ENCODE data around the gene NLRP14. TPM values are rescaled to one million over a fixed set of nuclear protein-coding genes. Genes with fewer than 3 reads are reported as not detected.

Gene NLRP14, protein sequence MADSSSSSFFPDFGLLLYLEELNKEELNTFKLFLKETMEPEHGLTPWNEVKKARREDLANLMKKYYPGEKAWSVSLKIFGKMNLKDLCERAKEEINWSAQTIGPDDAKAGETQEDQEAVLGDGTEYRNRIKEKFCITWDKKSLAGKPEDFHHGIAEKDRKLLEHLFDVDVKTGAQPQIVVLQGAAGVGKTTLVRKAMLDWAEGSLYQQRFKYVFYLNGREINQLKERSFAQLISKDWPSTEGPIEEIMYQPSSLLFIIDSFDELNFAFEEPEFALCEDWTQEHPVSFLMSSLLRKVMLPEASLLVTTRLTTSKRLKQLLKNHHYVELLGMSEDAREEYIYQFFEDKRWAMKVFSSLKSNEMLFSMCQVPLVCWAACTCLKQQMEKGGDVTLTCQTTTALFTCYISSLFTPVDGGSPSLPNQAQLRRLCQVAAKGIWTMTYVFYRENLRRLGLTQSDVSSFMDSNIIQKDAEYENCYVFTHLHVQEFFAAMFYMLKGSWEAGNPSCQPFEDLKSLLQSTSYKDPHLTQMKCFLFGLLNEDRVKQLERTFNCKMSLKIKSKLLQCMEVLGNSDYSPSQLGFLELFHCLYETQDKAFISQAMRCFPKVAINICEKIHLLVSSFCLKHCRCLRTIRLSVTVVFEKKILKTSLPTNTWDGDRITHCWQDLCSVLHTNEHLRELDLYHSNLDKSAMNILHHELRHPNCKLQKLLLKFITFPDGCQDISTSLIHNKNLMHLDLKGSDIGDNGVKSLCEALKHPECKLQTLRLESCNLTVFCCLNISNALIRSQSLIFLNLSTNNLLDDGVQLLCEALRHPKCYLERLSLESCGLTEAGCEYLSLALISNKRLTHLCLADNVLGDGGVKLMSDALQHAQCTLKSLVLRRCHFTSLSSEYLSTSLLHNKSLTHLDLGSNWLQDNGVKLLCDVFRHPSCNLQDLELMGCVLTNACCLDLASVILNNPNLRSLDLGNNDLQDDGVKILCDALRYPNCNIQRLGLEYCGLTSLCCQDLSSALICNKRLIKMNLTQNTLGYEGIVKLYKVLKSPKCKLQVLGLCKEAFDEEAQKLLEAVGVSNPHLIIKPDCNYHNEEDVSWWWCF
- not detected in 2 replicates for total RNA-seq
- polyA plus RNA-seq (2012) = not detected

GRCh38 chr11:7020183-7020917 lies at the start of gene NLRP14, which contains the start of gene ZNF214:
TSS of gene NLRP14 (plus strand) at chr11:7020479. CDS start at chr11:7038587, 18,108 bp downstream.
TSS of gene ZNF214 (minus strand) at chr11:7020346. CDS start at chr11:7002835, 17,511 bp downstream.
- DNase-seq (ENCODE audit: low read depth) = peak; percentile 94

DNA sequence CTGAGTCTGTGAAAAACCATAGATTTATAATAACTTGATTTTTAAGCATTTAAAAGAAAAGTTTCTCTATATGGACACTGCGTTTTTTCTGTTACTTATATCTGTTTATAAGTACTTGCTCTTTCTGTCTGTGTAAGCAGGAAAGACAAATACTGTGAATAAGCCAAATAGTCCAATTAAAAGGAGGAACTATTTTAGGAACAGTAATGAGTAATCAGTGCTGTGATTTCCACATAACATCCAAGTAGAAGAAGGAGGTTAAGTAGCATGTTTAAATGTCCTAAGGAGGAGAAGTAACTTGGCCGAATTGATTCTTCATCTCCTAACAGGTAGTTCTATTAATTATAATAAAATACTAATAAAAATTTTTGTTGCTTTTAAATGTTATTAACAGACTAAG lies 40.9 kb upstream of the NLRP14 start:
- DNase-seq (ENCODE audit: low read depth) = no peak

DNA sequence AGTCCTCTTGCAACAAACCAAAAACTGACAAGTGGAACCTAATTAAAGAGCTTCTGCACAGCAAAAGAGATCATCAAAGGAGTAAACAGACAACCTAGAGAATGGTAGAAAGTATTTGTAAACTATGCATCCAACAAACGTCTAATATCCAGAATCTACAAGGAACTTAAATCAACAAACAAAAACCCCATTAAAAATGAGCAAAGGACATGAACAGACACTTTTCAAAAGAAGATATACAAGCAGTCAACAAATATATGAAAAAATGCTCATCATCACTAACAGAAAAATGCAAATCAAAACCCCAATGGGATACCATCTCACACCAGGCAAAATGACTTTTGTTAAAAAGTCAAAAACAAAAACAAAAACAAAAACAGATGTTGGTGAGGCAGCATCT lies 33.8 kb upstream of the NLRP14 start:
- no peak for DNase-seq (ENCODE audit: low read depth)

DNA sequence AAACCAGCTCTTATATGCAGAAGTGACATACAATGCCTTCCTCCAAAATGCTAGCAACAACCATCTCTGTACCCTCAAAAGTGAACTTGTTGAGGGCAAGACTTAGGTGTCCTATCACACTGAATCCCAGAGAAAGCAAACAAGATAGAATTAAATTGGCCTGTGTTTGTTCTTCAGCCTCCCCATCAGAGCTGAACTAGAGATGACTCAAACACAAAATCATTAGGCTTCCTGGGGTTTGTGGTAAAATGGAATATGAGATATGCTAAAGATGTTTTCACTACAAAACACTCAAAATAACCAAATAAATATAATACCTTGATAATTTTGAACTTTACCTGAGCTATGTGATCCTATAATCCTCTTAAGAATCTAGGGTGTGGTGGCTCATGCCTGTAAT lies 31.8 kb upstream of the NLRP14 start:
- DNase-seq (ENCODE audit: low read depth) = no peak

GRCh38 chr11:6991227-6991626 lies 29.1 kb upstream of the NLRP14 start:
- DNase-seq (ENCODE audit: low read depth) = no peak

- no peak for DNase-seq (ENCODE audit: low read depth)
These were observed 28.3 kb upstream of the NLRP14 start for GRCh38 chr11:6992026-6992425.

GRCh38 chr11:6992457-6993417 lies 27.5 kb upstream of the NLRP14 start:
- peak; percentile 46 for DNase-seq (ENCODE audit: low read depth)

- DNase-seq (ENCODE audit: low read depth) = no peak
These were observed 24.6 kb upstream of the NLRP14 start for GRCh38 chr11:6995703-6996102.

DNA sequence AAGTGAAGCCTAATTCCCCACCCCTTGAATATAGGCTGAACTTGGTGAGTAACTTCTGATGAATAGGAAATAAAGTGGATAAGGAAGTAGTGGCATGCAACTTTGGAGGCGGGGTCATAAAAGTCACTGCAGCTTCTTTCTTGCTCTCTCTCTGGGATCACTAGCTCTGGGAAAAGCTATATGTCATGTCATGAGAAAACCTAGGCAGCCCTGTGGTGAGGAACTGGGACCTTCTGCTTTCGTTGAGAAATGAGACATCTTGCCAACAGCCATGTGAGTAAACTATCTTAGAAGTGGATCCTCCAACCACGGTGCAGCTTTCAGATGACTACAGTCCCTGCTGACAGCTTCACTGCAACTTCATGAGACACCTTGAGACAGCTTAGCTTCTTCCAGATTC lies 15.8 kb upstream of the NLRP14 start:
- peak; percentile 8 for DNase-seq (ENCODE audit: low read depth)

DNA sequence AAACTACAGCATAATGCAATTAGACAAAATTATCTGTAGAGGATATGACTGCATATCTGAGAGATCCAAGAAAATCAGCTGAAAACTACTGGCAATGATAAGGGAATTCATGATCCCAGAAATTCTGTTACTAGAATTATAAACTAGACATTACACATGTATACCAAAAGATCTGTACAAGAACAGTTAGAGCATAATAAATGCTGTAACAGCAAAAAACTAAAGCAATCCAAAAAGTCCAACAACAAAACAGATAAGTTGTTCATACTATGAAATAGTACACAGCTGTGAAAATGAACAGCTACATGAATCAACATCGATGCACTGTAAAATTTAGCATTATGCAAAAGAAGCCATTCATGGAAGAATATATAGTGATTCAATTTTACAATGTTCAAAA lies 6.2 kb upstream of the NLRP14 start:
- DNase-seq (ENCODE audit: low read depth) = no peak

DNA sequence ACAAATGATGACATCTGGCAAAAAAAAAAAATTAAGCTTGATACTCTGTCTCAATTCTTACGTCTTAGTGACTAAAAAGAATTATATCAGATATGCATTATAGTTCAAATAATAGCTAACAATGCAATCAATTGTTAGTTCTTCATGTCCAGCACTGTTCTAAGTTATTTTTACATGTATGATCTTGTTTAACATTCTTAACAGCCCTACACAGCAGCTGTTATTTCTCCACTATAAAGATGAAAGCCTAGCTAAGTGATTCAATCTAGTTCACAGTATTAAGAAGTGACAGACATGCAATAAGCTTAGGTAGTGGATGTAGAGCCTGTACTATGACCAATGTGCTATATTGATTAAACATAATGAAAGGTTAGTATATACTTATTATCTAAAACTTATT lies 4.3 kb upstream of the NLRP14 start:
- DNase-seq (ENCODE audit: low read depth) = no peak

DNA sequence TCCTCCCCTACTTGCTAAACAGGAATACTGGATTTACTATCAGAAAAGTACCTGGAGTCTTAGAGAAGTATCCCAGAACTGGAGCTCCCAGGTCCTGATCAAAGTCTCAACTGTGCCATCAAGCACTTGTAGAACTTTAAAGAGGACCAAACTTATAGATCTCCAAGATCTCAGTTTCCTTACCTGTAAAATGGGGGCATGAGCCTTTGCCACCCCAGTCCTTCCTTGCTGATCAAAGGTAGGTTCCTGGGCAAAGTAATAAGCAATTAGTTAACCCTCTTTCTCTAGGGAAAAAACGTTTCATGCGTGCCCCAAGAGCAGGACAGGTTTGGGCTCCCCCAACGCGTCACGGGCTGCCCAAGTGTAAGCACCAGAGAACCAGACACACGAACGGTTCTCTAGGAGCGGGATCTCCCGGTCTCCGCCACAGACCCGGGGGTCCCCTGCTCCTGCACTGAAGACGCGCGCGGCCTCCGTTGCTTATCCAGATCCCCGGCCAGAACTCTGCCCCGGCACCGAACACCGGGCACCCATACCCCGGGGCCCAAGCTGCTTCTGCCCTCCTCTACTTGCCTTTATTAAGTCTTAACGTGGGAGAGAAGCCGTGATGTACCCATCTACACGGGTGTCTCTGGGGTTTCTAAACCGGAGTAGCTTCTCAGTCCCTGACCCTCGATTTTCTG lies 638 bp upstream of the NLRP14 start:
- no peak for DNase-seq (ENCODE audit: low read depth)

DNA sequence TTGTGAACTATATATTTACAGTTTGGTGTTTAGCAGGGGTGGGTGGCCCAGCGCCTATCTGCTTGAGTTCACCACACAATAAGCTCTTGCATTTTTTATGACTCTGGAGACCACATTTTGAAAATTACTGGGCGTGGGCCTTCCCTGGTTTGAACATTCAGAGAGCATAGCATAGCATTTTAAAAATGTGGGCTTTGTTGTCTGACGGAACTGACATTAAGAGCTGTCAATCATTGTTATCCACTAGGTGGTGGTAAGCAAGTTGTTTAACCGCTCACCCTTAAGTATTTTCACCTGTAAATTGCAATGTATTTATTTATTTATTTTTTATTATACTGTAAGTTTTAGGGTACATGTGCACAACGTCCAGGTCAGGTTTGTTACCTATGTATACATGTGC lies 1.0 kb downstream of the NLRP14 start:
- no peak for DNase-seq (ENCODE audit: low read depth)

- DNase-seq (ENCODE audit: low read depth) = no peak
These were observed 7.9 kb downstream of the NLRP14 start for GRCh38 chr11:7028141-7028540.

DNA sequence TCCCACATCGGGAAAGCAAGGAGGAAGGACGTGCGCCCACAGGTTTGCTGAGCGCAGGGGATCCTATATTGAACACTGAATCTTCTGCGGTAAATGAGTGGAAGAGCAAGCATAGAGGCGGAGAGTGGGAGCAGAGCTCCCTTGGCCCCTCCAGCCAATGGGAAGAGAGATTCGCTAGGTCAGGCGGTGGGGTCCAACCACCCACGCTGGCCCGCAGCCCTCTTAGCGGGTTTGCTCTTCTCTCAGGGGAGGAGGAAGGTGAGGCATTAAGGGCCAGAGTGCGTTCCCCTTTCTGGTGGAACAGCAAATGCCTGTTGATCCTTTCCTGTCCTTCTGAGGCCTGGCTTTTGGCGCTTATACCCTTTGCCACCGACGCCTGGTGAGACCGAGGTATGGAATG lies 10.6 kb downstream of the NLRP14 start:
- no peak for DNase-seq (ENCODE audit: low read depth)

DNA sequence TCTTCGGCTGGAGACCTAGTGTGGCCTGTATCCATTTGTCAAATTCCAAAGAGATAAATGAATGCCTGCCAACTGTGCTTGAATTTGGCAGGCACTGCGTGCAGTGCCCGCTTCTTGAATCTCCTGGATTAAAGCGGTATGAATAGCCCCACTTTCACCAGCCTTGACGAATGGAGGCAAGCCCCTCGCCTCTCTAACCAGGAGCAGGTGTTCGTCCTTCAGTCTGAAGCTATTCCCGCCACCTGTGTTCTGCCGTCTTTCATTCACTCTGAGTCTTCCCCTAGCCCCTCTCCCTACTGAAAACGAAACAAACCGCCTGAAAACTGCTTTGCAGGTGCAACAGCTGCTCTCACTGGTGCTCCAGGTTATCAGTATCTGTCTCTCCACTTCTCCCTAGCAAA lies 11.2 kb downstream of the NLRP14 start:
- DNase-seq (ENCODE audit: low read depth) = no peak

DNA sequence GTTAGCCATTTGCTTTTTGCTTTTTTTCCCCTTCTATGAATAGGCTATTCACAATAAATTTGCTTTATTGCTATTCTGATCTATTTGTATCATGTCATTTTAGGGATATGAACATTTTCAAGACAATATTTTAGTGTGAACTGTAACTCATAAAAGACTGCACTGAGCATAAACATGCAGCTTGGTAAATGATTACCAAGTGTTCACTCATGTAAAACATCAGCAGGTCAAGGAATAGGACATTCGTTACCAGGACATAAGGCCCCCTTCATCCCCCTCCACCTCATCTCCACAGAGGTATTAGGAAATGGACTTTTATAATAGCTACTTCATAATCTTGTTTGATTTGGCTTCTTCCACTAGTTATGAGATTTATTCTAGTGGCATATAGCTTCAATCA lies 12.4 kb downstream of the NLRP14 start:
- no peak for DNase-seq (ENCODE audit: low read depth)

- DNase-seq (ENCODE audit: low read depth) = no peak
These were observed 13.7 kb downstream of the NLRP14 start for GRCh38 chr11:7034019-7034418.

- DNase-seq (ENCODE audit: low read depth) = no peak
These were observed 26.3 kb downstream of the NLRP14 start for GRCh38 chr11:7046474-7047175.
